Bronchial epithelial cell (primary cell): ENCODE measurements around the gene AK8. TPM values are rescaled to one million over a fixed set of nuclear protein-coding genes. Genes with fewer than 3 reads are reported as not detected.

ENCODE experiments used
- DNase-seq: peaks from one replicate; pipeline ENCODE4 v3.0.0-alpha.2; 2010; ENCODE audit warnings: low read depth
- FAIRE-seq: peaks from 2 replicates; lab custom pipeline; 2011; peaks lifted over from hg19 to GRCh38; lab: Jason Lieb, UNC
- H3K27me3 ChIP-seq: 2 replicates; pipeline ENCODE4 v1.5.1; 2011; ENCODE audit warnings: low read length; ENCODE audit not compliant: control insufficient read depth, insufficient read depth
- H3K36me3 ChIP-seq: 2 replicates; pipeline ENCODE4 v1.5.1; 2011; ENCODE audit warnings: low read length; ENCODE audit not compliant: control insufficient read depth, insufficient read depth
- H3K4me3 ChIP-seq: 2 replicates; pipeline ENCODE4 v1.5.1; 2011; ENCODE audit warnings: mild to moderate bottlenecking, low read depth, low read length, control low read depth
- total RNA-seq: library from RNA; depleted of rRNA; stranded (reverse); fragments of >200 nt; gene quantifications from 2 replicates; pipeline ENCODE4 v1.2.1, GENCODE V29; 2014
- TF ChIP-seq, protein P1 (sequence below): IDR thresholded peaks from 2 replicates; pipeline ENCODE4 v1.5.1; 2011; ENCODE audit warnings: mild to moderate bottlenecking, moderate library complexity, low read length, control low read depth, inconsistent platforms; ENCODE audit not compliant: insufficient read depth, severe bottlenecking

AK8 gene
- total RNA-seq, 1 donor from 2014 or later = not detected

DNA sequence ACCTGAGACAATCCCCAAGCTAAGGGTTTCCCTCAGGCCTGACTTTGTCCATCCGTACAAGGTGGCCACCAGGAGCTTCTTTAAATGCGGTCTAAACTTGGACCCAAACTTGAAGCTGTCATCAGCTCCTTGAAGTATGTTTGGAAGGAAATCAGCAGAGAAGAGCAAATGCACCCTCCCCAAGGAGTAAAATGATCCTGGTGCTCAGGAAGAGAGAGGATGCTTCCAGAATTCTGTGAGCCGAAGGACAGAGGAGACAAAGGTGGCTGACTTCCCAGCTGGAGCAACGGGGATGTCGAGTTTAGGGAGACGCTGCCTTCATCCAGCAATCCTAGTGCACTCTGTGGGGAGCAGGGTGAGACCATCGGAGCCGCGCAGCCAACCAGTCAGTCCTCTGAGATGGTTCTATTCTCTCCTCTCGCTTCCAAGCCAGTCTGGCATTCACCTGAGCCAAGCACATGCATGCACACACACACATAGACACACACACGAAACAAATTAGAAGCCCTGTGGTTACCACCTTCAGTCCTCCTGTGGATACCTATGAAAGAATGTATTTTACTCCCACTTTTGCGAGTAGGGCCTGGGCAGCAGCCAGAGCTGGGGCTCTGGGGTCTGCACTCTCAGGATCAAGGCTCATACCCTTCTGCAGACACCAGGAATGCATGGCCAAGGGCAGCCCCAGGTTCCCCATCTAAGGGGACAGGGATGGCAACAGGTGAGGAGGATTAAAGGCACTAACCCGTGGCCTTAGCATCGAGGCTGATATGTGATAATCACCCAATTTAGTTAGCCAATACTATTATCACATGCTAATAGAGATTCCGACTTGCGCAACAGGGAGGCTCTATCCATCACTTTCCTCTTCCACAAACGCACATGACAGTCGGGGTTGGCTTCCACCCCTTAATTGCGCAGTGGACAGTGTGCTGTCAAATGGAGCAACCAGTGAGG is 132.1 kb downstream of the AK8 start:
- H3K27me3 ChIP-seq = peaks cover 28% of the 10 kb centered on the region
- no peak overlapping the region for H3K4me3 ChIP-seq
- FAIRE-seq (peak; percentile 40), DNase-seq (no peak)
- no peaks in the 10 kb centered on the region for H3K36me3 ChIP-seq
- TF ChIP-seq, protein P1, sequence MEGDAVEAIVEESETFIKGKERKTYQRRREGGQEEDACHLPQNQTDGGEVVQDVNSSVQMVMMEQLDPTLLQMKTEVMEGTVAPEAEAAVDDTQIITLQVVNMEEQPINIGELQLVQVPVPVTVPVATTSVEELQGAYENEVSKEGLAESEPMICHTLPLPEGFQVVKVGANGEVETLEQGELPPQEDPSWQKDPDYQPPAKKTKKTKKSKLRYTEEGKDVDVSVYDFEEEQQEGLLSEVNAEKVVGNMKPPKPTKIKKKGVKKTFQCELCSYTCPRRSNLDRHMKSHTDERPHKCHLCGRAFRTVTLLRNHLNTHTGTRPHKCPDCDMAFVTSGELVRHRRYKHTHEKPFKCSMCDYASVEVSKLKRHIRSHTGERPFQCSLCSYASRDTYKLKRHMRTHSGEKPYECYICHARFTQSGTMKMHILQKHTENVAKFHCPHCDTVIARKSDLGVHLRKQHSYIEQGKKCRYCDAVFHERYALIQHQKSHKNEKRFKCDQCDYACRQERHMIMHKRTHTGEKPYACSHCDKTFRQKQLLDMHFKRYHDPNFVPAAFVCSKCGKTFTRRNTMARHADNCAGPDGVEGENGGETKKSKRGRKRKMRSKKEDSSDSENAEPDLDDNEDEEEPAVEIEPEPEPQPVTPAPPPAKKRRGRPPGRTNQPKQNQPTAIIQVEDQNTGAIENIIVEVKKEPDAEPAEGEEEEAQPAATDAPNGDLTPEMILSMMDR = no peak

DNA sequence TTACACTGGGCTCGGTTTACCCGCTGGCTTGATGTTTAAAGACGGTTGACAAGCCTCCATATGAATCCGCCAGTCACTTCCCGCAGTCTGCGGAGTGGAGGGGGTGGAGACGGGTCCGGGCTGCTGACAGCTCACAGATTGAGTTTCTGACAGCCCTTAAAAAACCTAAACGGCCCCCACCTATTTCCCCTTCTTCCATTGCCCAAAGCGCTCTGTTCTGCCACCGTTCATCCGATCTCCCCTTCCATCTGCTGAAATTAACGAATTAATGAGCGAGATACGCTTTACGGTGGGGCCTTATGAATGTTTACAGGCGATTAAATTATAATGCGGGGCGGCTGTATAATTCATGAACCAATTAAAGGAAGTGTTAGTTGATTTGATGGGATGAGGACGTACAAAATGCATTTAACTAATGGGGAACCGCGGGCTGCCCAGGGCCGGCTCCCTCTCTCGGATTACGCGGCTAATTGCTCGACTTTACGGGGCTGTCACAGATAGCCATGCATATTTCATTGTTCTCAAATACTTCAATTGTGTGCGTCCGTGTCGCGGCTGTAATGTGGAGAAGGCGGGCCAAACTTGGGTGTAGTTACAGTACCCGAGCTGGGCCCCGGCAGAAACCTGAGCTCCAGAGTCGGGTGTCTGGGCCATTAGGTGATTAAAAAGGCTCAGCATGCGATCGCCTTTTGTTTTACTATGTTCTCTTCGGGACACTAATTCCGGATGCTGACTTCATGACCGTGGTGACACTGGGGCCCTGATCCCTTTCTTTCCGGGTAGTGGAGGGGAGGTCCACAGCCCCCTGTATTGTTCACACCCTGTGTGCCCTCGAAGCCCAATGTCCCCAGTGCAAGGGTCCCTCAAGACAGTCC is 133.0 kb downstream of the AK8 start:
- TF ChIP-seq, protein P1 = no peak
- Histone ChIP-seq H3K27me3 (peaks cover 28% of the 10 kb centered on the region), H3K4me3 (no peak overlapping the region), H3K36me3 (no peaks in the 10 kb centered on the region)
- DNase-seq (no peak), FAIRE-seq (no peak)

DNA sequence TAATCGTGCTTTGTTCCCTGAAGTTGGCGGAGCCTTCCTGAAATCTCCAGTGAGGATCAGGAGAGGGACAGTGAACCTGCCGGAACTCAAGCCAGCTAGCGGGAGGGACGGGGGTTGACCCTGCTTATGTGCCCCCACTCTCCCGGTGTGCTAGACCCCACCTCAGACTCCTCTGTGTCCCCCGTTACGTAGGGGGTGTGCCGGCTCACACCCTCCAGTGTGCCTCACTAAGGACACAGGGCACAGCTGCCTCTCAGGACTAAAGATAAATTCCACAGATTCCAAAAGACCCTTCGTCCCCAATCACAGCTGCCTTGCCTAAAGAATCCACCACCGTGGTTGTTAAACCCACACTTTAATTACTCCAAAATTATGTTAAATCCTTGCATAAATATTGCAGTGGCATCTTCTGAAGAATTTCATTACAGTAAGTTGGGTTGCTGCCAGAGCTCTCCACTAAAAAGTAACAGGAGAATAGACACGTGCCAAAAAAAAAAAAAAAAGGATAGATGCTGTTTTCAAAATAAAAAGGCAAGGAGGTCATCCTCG is 134.1 kb downstream of the AK8 start:
- FAIRE-seq (no peak), DNase-seq (no peak)
- TF ChIP-seq, protein P1 = no peak
- Histone ChIP-seq H3K36me3 (no peaks in the 10 kb centered on the region), H3K4me3 (no peak overlapping the region), H3K27me3 (peaks cover 28% of the 10 kb centered on the region)

DNA sequence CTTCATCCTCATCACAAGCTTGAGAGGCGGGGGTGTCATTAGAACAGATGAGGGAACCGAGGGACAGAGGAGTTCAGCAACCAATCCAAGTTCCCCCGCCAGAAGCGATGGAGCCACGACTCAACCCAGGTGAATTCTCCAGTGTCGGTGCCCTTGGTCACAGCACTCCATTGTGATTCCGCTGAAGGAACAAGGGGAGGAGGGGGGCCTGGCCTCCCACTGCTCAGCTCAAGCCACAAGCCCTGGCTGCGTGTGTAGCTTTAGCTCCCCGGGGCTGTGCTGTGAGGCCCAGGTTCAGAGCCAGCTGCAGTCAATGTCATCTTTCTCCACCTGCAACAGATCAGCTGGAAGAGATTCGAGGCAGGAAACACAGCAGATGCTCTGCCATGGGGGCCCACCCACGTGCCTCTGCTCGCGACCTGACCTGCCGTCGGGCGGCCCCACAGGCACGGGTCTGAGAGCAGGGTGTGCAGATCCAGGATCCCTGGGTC is 135.2 kb downstream of the AK8 start:
- TF ChIP-seq, protein P1 = no peak
- Histone ChIP-seq H3K36me3 (no peaks in the 10 kb centered on the region), H3K27me3 (peaks cover 28% of the 10 kb centered on the region), H3K4me3 (no peak overlapping the region)
- DNase-seq (no peak), FAIRE-seq (no peak)

DNA sequence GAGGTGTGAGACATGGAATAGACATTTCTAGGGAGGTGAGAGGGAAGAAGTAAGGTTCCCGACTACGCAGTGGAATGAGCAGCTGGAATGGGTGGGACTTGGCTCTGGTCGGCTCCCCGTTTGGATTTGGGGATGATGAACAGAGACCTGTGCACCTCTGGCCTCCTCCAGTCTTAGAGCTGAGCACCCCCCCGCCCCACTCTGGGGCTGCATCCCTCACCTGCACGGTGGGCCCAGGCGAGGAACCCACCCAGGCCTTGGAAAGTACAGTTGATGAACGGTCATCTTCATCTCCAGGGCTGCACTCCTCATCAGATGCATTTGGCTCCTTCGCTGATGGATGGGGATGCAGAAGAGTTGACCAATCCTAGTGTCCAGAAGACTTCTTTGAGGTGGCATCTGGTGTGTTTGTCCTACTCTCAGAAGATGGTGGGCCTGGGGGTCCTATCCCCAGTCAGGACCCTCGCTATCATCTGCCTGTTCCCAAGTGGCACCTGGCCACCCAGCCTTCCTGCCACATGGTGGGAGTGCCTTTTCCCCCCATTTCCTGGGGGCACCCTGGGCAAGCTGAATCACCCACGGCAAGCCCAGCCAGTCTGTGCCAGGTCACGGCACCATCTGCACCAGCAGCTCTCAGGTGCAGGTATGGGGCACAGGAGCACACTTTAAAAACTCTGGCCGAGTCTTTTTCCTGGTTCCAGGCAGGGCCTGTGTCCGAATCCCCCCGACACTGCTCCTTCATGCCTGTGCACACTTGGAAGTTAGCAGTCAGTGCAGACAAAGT is 137.4 kb downstream of the AK8 start:
- DNase-seq (no peak), FAIRE-seq (peak; percentile 50)
- Histone ChIP-seq H3K27me3 (peaks cover 22% of the 10 kb centered on the region), H3K36me3 (no peaks in the 10 kb centered on the region), H3K4me3 (no peak overlapping the region)
- TF ChIP-seq, protein P1 = no peak
